ENCODE measurements around the gene ANKRD36C. TPM values are rescaled to one million over a fixed set of nuclear protein-coding genes. Genes with fewer than 3 reads are reported as not detected.
"Not testable (repeated sequence)": the region's sequence is repeated elsewhere in the genome, so short reads cannot be mapped to it uniquely, and the experiment has no call there.

The ANKRD36C gene
- total and polyA plus RNA-seq, 2 donors (not counting 1 experiment from before 2014, with no cell fraction given) = 2.5 to 103 TPM

DNA sequence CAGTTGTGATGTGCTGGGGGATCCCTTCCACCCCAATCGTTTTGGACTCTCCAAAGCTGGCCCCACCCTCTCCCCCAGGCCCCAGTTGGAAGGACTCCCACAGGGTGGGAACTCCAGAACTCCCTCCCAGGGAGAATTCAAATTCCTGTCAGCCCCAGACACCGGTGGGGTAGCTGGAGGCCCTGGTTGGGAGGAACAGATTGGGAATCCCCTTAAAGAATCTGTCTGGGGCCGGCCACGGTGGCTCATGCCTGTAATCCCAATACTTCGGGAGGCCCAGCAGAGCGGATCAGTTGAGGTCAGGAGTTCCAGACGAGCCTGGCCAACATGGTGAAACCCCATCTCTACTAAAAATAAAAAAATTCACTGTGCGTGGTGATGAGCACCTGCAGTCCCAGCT is 155.5 kb downstream of the ANKRD36C start:
- POLR2A ChIA-PET = no interaction called here

DNA sequence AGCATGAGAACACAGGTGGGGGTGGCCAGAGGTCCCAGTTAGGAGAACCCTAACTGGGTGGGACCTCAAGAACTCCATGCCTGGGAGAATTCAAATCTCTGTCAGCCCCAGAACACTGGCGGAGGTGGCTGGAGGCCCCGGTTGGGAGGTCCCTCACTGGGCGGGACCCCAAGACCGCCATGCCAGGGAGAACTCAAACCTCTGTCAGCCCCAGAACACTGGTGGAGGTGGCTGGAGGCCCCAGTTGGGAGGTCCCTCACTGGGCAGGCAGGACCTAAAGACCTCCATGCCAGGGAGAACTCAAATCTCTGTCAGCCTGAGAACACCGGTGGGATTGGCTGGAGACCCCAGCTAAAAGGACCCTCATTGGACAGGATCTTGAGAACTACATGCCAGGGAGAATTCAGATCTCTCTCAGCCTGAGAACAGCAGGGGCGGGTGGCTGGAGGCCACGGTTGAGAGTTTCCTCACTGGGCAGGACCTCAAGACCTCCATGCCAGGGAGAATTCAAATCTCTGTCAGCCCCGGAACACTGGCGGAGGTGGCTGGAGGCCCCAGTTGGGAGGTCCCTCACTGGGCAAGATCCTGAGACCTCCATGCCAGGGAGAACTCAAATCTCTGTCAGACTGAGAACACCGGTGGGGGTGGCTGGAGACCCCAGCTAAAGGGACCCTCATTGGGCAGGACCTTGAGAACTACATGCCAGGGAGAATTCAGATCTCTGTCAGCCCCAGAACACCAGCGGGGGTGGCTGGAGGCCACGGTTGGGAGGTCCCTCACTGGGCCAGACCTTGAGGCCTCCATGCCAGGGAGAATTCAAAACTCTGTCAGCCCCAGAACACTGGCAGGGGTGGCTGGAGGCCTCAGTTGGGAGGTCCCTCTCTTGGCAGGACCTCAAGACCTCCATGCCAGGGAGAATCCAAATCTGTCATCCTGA is 157.3 kb downstream of the ANKRD36C start:
- H4K20me1 ChIP-seq (ENCODE audit: control insufficient read depth, insufficient read depth, low read length, poor library complexity, severe bottlenecking); H3K4me3 ChIP-seq (ENCODE audit: control extremely low read depth in 1 of 5, extremely low read depth in 1 of 5, insufficient read depth in 1 of 5, low read depth in 2 of 5, low read length in 4 of 5); H3K9me3 Mint-ChIP-seq (ENCODE audit: insufficient read depth); H3K9ac ChIP-seq (ENCODE audit: low read length); H3K27me3 Mint-ChIP-seq; CTCF ChIA-PET; POLR2A ChIA-PET; H3K4me1 ChIP-seq (ENCODE audit: control insufficient read depth in 2 of 2, insufficient read depth in 2 of 2, low read length in 2 of 2); intact Hi-C loops (cut with micrococcal nuclease); H3K79me2 ChIP-seq (ENCODE audit: control insufficient read depth, insufficient read depth, low read length); H3K4me1 Mint-ChIP-seq; H3K27ac ChIP-seq (ENCODE audit: low read length in 2 of 2); H3K4me3 Mint-ChIP-seq; H3K36me3 ChIP-seq (replicated peaks in 1 of 2; ENCODE audit: control extremely low read depth in 1 of 2, control insufficient read depth in 1 of 2, extremely low read depth in 1 of 2, insufficient read depth in 2 of 2, low read length in 1 of 2); DNase-seq; H2AFZ ChIP-seq (ENCODE audit: insufficient read depth, low read depth, low read length, poor library complexity, severe bottlenecking); H3K27ac Mint-ChIP-seq; H3K27me3 ChIP-seq (replicated peaks in 1 of 4; ENCODE audit: control extremely low read depth in 1 of 4, control insufficient read depth in 3 of 4, insufficient read depth in 4 of 4, low read length in 3 of 4); ATAC-seq (ENCODE audit: low read depth); H3K4me2 ChIP-seq (replicated peaks; ENCODE audit: low read depth, low read length, poor library complexity, severe bottlenecking): not testable (repeated sequence)
- peaks cover 0 to 35% (median 0%) of the 10 kb centered on the region in 3 donors for H3K9me3 ChIP-seq (ENCODE audit: control extremely low read depth in 1 of 3, control insufficient read depth in 2 of 3, insufficient read depth in 1 of 3, low read length in 2 of 3)
- WGBS (ENCODE audit: insufficient coverage) = 98% methylated on average over 12 of the region's 12 CpGs

More for the DNA sequence above, 155.5 kb downstream of the ANKRD36C start:
- H4K20me1 ChIP-seq (ENCODE audit: control insufficient read depth, insufficient read depth, low read length, poor library complexity, severe bottlenecking) = no peaks in the 10 kb centered on the region
- DNase-seq (no peak), ATAC-seq (ENCODE audit: low read depth) (no peak)
- H3K79me2 ChIP-seq (ENCODE audit: control insufficient read depth, insufficient read depth, low read length) = no peaks in the 10 kb centered on the region
- Mint-ChIP-seq H3K27ac (no peak overlapping the region), H3K27me3 (no peaks in the 10 kb centered on the region), H3K9me3 (ENCODE audit: insufficient read depth) (no peaks in the 10 kb centered on the region), H3K4me3 (no peak overlapping the region), H3K4me1 (no peaks in the 10 kb centered on the region)
- WGBS (ENCODE audit: insufficient coverage) = 100% methylated on average over 3 of the region's 8 CpGs
- H3K4me1 ChIP-seq (ENCODE audit: control insufficient read depth in 2 of 2, insufficient read depth in 2 of 2, low read length in 2 of 2) = no peaks in the 10 kb centered on the region
- H2AFZ ChIP-seq (ENCODE audit: insufficient read depth, low read depth, low read length, poor library complexity, severe bottlenecking) = no peak overlapping the region
- H3K27me3 ChIP-seq (replicated peaks in 1 of 4; ENCODE audit: control extremely low read depth in 1 of 4, control insufficient read depth in 3 of 4, insufficient read depth in 4 of 4, low read length in 3 of 4) = no peaks in the 10 kb centered on the region
- no peak overlapping the region for H3K4me3 ChIP-seq (ENCODE audit: control extremely low read depth in 1 of 5, extremely low read depth in 1 of 5, insufficient read depth in 1 of 5, low read depth in 2 of 5, low read length in 4 of 5)
- no peak overlapping the region for H3K4me2 ChIP-seq (replicated peaks; ENCODE audit: low read depth, low read length, poor library complexity, severe bottlenecking)
- intact Hi-C loops (cut with micrococcal nuclease) = no loop called here
- H3K9me3 ChIP-seq (ENCODE audit: control extremely low read depth in 1 of 3, control insufficient read depth in 2 of 3, insufficient read depth in 1 of 3, low read length in 2 of 3) = peaks cover 0 to 26% (median 0%) of the 10 kb centered on the region in 3 donors
- CTCF ChIA-PET = no interaction called here
- peaks cover 0 to 6% of the 10 kb centered on the region in 2 experiments for H3K36me3 ChIP-seq (replicated peaks in 1 of 2; ENCODE audit: control extremely low read depth in 1 of 2, control insufficient read depth in 1 of 2, extremely low read depth in 1 of 2, insufficient read depth in 2 of 2, low read length in 1 of 2)
- H3K9ac ChIP-seq (ENCODE audit: low read length) = no peak overlapping the region
- TF ChIP-seq, protein P1, sequence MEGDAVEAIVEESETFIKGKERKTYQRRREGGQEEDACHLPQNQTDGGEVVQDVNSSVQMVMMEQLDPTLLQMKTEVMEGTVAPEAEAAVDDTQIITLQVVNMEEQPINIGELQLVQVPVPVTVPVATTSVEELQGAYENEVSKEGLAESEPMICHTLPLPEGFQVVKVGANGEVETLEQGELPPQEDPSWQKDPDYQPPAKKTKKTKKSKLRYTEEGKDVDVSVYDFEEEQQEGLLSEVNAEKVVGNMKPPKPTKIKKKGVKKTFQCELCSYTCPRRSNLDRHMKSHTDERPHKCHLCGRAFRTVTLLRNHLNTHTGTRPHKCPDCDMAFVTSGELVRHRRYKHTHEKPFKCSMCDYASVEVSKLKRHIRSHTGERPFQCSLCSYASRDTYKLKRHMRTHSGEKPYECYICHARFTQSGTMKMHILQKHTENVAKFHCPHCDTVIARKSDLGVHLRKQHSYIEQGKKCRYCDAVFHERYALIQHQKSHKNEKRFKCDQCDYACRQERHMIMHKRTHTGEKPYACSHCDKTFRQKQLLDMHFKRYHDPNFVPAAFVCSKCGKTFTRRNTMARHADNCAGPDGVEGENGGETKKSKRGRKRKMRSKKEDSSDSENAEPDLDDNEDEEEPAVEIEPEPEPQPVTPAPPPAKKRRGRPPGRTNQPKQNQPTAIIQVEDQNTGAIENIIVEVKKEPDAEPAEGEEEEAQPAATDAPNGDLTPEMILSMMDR (IDR thresholded peaks at IDR 0.05) = no peak
- no peak for TF ChIP-seq EZH2 (IDR thresholded peaks at IDR 0.05; ENCODE audit: borderline replicate concordance, insufficient read depth, low read depth, low read length, poor library complexity, severe bottlenecking)
- H3K27ac ChIP-seq (ENCODE audit: low read length in 2 of 2) = no peak overlapping the region

DNA sequence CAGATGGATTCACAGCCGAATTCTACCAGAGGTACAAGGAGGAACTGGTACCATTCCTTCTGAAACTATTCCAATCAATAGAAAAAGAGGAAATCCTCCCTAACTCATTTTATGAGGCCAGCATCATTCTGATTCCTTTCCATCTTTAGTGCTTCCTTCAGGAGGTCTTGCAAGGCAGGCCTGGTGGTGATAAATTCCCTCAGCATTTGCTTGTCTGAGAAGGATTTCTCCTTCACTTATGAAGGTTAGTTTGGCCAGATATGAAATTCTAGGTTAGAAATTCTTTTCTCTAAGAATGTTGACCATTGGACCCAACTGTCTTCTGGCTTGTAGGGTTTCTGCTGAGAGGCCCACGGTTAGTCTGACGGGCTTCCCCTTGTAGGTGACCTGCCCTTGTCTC is 167.4 kb downstream of the ANKRD36C start:
- H3K36me3 ChIP-seq (replicated peaks in 1 of 2; ENCODE audit: control extremely low read depth in 1 of 2, control insufficient read depth in 1 of 2, extremely low read depth in 1 of 2, insufficient read depth in 2 of 2, low read length in 1 of 2); H3K4me1 Mint-ChIP-seq; H3K9me3 Mint-ChIP-seq (ENCODE audit: insufficient read depth); H3K4me2 ChIP-seq (replicated peaks; ENCODE audit: low read depth, low read length, poor library complexity, severe bottlenecking); H4K20me1 ChIP-seq (ENCODE audit: control insufficient read depth, insufficient read depth, low read length, poor library complexity, severe bottlenecking); CTCF ChIA-PET; intact Hi-C loops (cut with micrococcal nuclease); H3K4me3 Mint-ChIP-seq; ATAC-seq (ENCODE audit: low read depth); H3K4me3 ChIP-seq (ENCODE audit: control extremely low read depth in 1 of 5, extremely low read depth in 1 of 5, insufficient read depth in 1 of 5, low read depth in 2 of 5, low read length in 4 of 5); H3K27me3 ChIP-seq (replicated peaks in 1 of 4; ENCODE audit: control extremely low read depth in 1 of 4, control insufficient read depth in 3 of 4, insufficient read depth in 4 of 4, low read length in 3 of 4); H3K27ac ChIP-seq (ENCODE audit: low read length in 2 of 2); H3K27ac Mint-ChIP-seq; POLR2A ChIA-PET; H3K4me1 ChIP-seq (ENCODE audit: control insufficient read depth in 2 of 2, insufficient read depth in 2 of 2, low read length in 2 of 2); H2AFZ ChIP-seq (ENCODE audit: insufficient read depth, low read depth, low read length, poor library complexity, severe bottlenecking); H3K9ac ChIP-seq (ENCODE audit: low read length); H3K27me3 Mint-ChIP-seq; DNase-seq; H3K79me2 ChIP-seq (ENCODE audit: control insufficient read depth, insufficient read depth, low read length): not testable (repeated sequence)
- no CpG with 5 or more reads among the region's 3 CpGs for WGBS (ENCODE audit: insufficient coverage)
- peaks cover 4 to 31% (median 30%) of the 10 kb centered on the region in 3 donors for H3K9me3 ChIP-seq (ENCODE audit: control extremely low read depth in 1 of 3, control insufficient read depth in 2 of 3, insufficient read depth in 1 of 3, low read length in 2 of 3)
